Measurements from ENCODE around the gene FHIT.

DNA sequence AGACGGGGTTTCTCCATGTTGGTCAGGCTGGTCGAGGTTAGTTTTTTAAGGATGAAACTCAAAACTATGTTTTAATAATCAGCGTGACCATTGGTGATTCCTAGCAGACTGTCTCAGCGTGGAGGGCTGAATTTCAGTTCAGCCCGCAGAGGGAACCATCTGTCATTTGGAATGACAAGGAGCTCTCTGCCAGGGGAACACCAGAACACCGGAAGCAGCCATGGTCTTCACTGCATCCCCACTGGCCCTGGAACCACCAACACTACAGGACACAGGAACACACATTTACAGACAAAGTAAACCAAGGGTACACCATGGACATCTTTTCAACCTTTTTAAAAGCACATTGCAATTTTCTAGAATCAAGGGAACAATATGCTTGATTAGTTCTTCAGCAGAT is 424.7 kb downstream of the FHIT start:
- TF ChIP-seq, protein P1, sequence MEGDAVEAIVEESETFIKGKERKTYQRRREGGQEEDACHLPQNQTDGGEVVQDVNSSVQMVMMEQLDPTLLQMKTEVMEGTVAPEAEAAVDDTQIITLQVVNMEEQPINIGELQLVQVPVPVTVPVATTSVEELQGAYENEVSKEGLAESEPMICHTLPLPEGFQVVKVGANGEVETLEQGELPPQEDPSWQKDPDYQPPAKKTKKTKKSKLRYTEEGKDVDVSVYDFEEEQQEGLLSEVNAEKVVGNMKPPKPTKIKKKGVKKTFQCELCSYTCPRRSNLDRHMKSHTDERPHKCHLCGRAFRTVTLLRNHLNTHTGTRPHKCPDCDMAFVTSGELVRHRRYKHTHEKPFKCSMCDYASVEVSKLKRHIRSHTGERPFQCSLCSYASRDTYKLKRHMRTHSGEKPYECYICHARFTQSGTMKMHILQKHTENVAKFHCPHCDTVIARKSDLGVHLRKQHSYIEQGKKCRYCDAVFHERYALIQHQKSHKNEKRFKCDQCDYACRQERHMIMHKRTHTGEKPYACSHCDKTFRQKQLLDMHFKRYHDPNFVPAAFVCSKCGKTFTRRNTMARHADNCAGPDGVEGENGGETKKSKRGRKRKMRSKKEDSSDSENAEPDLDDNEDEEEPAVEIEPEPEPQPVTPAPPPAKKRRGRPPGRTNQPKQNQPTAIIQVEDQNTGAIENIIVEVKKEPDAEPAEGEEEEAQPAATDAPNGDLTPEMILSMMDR (IDR thresholded peaks at IDR 0.05), result no peak
- TF ChIP-seq POLR2AphosphoS5 (IDR thresholded peaks at IDR 0.05) (no peak), EP300 (IDR thresholded peaks at IDR 0.05; ENCODE audit: low read depth) (no peak)

Measured in transverse colon (tissue), 4 donors.